Upper lobe of left lung (tissue), 6 donors: ENCODE data around the gene METTL4. TPM values are rescaled to one million over a fixed set of nuclear protein-coding genes. Genes with fewer than 3 reads are reported as not detected.

ENCODE experiments used
- ATAC-seq, 2 donors: fragments of 200-7000 bp; cut with Tn5 transposase; one replicate each; pipeline ENCODE4 v1.9.1; 2022; ENCODE audit warnings: mild to moderate bottlenecking in 2 of 2, moderate library complexity in 2 of 2; ENCODE audit not compliant: low FRiP score in 2 of 2
- DNase-seq, 2 donors: peaks; one replicate each; pipeline ENCODE4 v3.0.0-alpha.2; 2019 to 2020
- H3K27ac ChIP-seq, 4 donors: fragments of 200-600 bp; sonication (generic); one replicate each; pipeline ENCODE4 v1.5.1; 2016 to 2019
- H3K27me3 ChIP-seq, 4 donors: fragments of 200-600 bp; sonication (generic); one replicate each; pipeline ENCODE4 v1.5.1; 2017 to 2019
- H3K36me3 ChIP-seq, 4 donors: fragments of 200-600 bp; sonication (generic); one replicate each; pipeline ENCODE4 v1.5.1; 2016 to 2019
- H3K4me1 ChIP-seq, 4 donors: fragments of 200-600 bp; sonication (generic); one replicate each; pipeline ENCODE4 v1.5.1; 2018 to 2019
- H3K4me3 ChIP-seq, 4 donors: fragments of 200-600 bp; sonication (generic); one replicate each; pipeline ENCODE4 v1.5.1; 2017 to 2019; ENCODE audit warnings: mild to moderate bottlenecking in 2 of 4, moderate library complexity in 1 of 4
- H3K9me3 ChIP-seq, 4 donors: fragments of 200-600 bp; sonication (generic); one replicate each; pipeline ENCODE4 v1.5.1; 2018 to 2019
- EP300 ChIP-seq, 4 donors: sonication (generic); formaldehyde crosslinking; IDR thresholded peaks; one replicate each; pipeline ENCODE4 v1.5.1; 2017; ENCODE audit warnings: antibody characterized with exemption in 4 of 4, control low read depth in 2 of 4
- POLR2A ChIP-seq, 4 donors: fragments of 450-650 bp; IDR thresholded peaks; one replicate each; pipeline ENCODE4 v1.5.1; 2016 to 2017; ENCODE audit warnings: antibody characterized with exemption in 4 of 4, mild to moderate bottlenecking in 2 of 4
- POLR2AphosphoS5 ChIP-seq, 2 donors: sonication (generic); formaldehyde crosslinking; IDR thresholded peaks; one replicate each; pipeline ENCODE4 v1.5.1; 2017; ENCODE audit warnings: antibody characterized with exemption in 2 of 2
- WGBS, 2 donors: methylation state at CpG; one replicate each; pipeline ENCODE4 v1.1.5; 2017 to 2018; 5-methylcytosine and 5-hydroxymethylcytosine counted together
- total RNA-seq, 6 donors: library from RNA; depleted of rRNA in 4 of 6; stranded (reverse); fragments of >200 nt in 4 of 6; gene quantifications; one replicate each; pipeline versions ENCODE4 v1.1.0 to v1.2.1, GENCODE V29; 2016 to 2021
- TF ChIP-seq, protein P1 (sequence below), 6 experiments: fragments of 450-650 bp in 4 of 6; fragments of 200-600 bp in 2 of 6; sonication (generic) in 2 of 6; IDR thresholded peaks; one replicate each; pipeline ENCODE4 v1.5.1; 2016 to 2019; ENCODE audit warnings: antibody characterized with exemption in 6 of 6
- donor health status: DM: no; HTN: no; CAD: no; lungs with moderate emphysema.
- donor health status: DM: no; HTN: yes; CAD: no; lungs with severe emphysema.

Gene METTL4
- total RNA-seq, 6 donors from 2014 or later, result 2.7 to 11.2 (median 4.8) TPM

- H3K9me3 ChIP-seq, result no peaks in the 10 kb centered on the region
- H3K27me3 ChIP-seq, result no peaks in the 10 kb centered on the region
- H3K4me3 ChIP-seq, result peak overlapping the region in 2 of 4 donors; percentile 64 to 68
- DNase-seq (no peak), ATAC-seq (no peak)
- H3K36me3 ChIP-seq, result peaks cover 0 to 18% (median 0%) of the 10 kb centered on the region in 4 donors
- TF ChIP-seq POLR2AphosphoS5 (IDR thresholded peaks at IDR 0.05) (no peak), EP300 (IDR thresholded peaks at IDR 0.05) (no peak), POLR2A (IDR thresholded peaks at IDR 0.05) (no peak)
- TF ChIP-seq, protein P1, sequence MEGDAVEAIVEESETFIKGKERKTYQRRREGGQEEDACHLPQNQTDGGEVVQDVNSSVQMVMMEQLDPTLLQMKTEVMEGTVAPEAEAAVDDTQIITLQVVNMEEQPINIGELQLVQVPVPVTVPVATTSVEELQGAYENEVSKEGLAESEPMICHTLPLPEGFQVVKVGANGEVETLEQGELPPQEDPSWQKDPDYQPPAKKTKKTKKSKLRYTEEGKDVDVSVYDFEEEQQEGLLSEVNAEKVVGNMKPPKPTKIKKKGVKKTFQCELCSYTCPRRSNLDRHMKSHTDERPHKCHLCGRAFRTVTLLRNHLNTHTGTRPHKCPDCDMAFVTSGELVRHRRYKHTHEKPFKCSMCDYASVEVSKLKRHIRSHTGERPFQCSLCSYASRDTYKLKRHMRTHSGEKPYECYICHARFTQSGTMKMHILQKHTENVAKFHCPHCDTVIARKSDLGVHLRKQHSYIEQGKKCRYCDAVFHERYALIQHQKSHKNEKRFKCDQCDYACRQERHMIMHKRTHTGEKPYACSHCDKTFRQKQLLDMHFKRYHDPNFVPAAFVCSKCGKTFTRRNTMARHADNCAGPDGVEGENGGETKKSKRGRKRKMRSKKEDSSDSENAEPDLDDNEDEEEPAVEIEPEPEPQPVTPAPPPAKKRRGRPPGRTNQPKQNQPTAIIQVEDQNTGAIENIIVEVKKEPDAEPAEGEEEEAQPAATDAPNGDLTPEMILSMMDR (IDR thresholded peaks at IDR 0.05), result no peak
- 91 to 92% methylated on average over 10 of the region's 10 CpGs for WGBS, 2 donors
- peaks cover 15 to 34% (median 21%) of the 10 kb centered on the region in 4 donors for H3K4me1 ChIP-seq
- H3K27ac ChIP-seq, result no peak overlapping the region
Measured at GRCh38 chr18:2569338-2570207, 1.7 kb downstream of the METTL4 start.

DNA sequence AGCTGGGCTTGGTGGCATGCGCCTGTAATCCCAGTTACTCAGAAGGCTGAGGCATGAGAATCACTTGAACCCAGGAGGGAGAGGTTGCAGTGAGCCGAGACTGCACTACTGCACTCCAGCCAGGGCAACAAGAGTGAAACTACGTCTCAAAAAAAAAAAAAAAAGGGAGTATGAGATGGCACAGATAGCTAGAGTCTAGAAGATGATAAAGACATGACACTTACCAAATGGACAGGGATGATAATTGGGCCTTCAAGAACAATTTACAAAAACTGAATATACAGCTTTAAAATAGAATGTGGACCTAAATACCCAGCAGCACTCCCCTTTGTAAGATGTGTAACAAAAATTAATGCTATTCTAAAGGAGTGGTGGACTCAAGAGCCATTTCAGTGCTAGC lies 2.7 kb downstream of the METTL4 start:
- no peaks in the 10 kb centered on the region for H3K9me3 ChIP-seq
- H3K27me3 ChIP-seq, result no peaks in the 10 kb centered on the region
- 94 to 98% methylated on average over 3 of the region's 3 CpGs for WGBS, 2 donors
- ATAC-seq (no peak), DNase-seq (no peak)
- TF ChIP-seq, protein P1 (IDR thresholded peaks at IDR 0.05), result no peak
- TF ChIP-seq POLR2AphosphoS5 (IDR thresholded peaks at IDR 0.05) (no peak), EP300 (IDR thresholded peaks at IDR 0.05) (no peak), POLR2A (IDR thresholded peaks at IDR 0.05) (no peak)
- H3K27ac ChIP-seq, result no peak overlapping the region
- H3K4me3 ChIP-seq, result no peak overlapping the region
- peaks cover 15 to 34% (median 21%) of the 10 kb centered on the region in 4 donors for H3K4me1 ChIP-seq
- peaks cover 0 to 18% (median 0%) of the 10 kb centered on the region in 4 donors for H3K36me3 ChIP-seq

- Histone ChIP-seq H3K36me3 (peaks cover 0 to 18% (median 0%) of the 10 kb centered on the region in 4 donors), H3K4me1 (peaks cover 15 to 34% (median 21%) of the 10 kb centered on the region in 4 donors), H3K4me3 (no peak overlapping the region), H3K27ac (no peak overlapping the region), H3K27me3 (no peaks in the 10 kb centered on the region), H3K9me3 (no peaks in the 10 kb centered on the region)
- peak in 1 of 2 donors; percentile 19 for DNase-seq
- 76 to 99% methylated on average over 5 to 6 of the region's 6 CpGs for WGBS, 2 donors
- TF ChIP-seq POLR2AphosphoS5 (IDR thresholded peaks at IDR 0.05) (no peak), EP300 (IDR thresholded peaks at IDR 0.05) (no peak), POLR2A (IDR thresholded peaks at IDR 0.05) (no peak)
- TF ChIP-seq, protein P1 (IDR thresholded peaks at IDR 0.05), result no peak
- no peak for ATAC-seq
Measured at GRCh38 chr18:2568129-2568528, 3.2 kb downstream of the METTL4 start.

GRCh38 chr18:2564373-2564772 lies 6.9 kb downstream of the METTL4 start:
- DNase-seq (no peak), ATAC-seq (no peak)
- Histone ChIP-seq H3K4me3 (no peak overlapping the region), H3K36me3 (peaks cover 0 to 28% (median 2%) of the 10 kb centered on the region in 4 donors), H3K27me3 (no peaks in the 10 kb centered on the region), H3K9me3 (no peaks in the 10 kb centered on the region), H3K27ac (no peak overlapping the region), H3K4me1 (peaks cover 2 to 9% (median 3%) of the 10 kb centered on the region in 4 donors)
- TF ChIP-seq, protein P1 (IDR thresholded peaks at IDR 0.05), result no peak
- TF ChIP-seq POLR2AphosphoS5 (IDR thresholded peaks at IDR 0.05), result no peak
- TF ChIP-seq EP300 (IDR thresholded peaks at IDR 0.05), result no peak
- TF ChIP-seq POLR2A (IDR thresholded peaks at IDR 0.05), result no peak
- 93 to 100% methylated on average over 1 of the region's 1 CpG for WGBS, 2 donors
